Psoas muscle (tissue), 8 donors: ENCODE measurements around the gene TMPRSS3. TPM values are rescaled to one million over a fixed set of nuclear protein-coding genes. Genes with fewer than 3 reads are reported as not detected.

Experiments
- ATAC-seq, 4 donors: fragments of 200-7000 bp; cut with Tn5 transposase; one replicate each; pipeline ENCODE4 v1.9.1; 2020; ENCODE audit warnings: moderate library complexity in 3 of 4, mild to moderate bottlenecking in 2 of 4
- DNase-seq, 2 donors: peaks; one replicate each; pipeline ENCODE4 v3.0.0-alpha.2; 2020
- H3K27ac ChIP-seq: fragments of 200-600 bp; one replicate; pipeline ENCODE4 v1.8.0; 2022
- H3K27me3 ChIP-seq, 3 donors: fragments of 200-600 bp in 1 of 3; one replicate each; pipeline versions ENCODE4 v1.6.1 to v1.8.0; 2013 to 2022; ENCODE audit warnings: low read length in 2 of 3, mild to moderate bottlenecking in 2 of 3, moderate library complexity in 1 of 3; ENCODE audit not compliant: insufficient read depth in 3 of 3
- H3K36me3 ChIP-seq, 2 donors: fragments of 200-600 bp in 1 of 2; one replicate each; pipeline versions ENCODE4 v1.6.1 to v1.8.0; 2013 to 2022; ENCODE audit warnings: low read depth in 1 of 2, mild to moderate bottlenecking in 1 of 2, moderate library complexity in 1 of 2; ENCODE audit not compliant: insufficient read depth in 1 of 2
- H3K4me1 ChIP-seq: fragments of 200-600 bp; one replicate; pipeline ENCODE4 v1.8.0; 2022
- H3K4me3 ChIP-seq: fragments of 200-600 bp; one replicate; pipeline ENCODE4 v1.8.0; 2022; ENCODE audit warnings: mild to moderate bottlenecking
- H3K9me3 ChIP-seq: fragments of 200-600 bp; one replicate; pipeline ENCODE4 v1.8.0; 2022
- CTCF ChIP-seq: fragments of 200-600 bp; IDR thresholded peaks from one replicate; pipeline ENCODE4 v1.8.0; 2022; ENCODE audit warnings: antibody characterized with exemption
- WGBS, 3 donors: extraction: QIAGEN DNeasy Blood & Tissue Kit; methylation state at CpG; one replicate each; pipeline versions ENCODE4 v1.1.6 to v1.1.7; 2013; 5-methylcytosine and 5-hydroxymethylcytosine counted together
- intact Hi-C, 2 donors: fragments of 100-400 bp; cut with DNase I; formaldehyde crosslinking; loops; one replicate each; pipeline versions ENCODE4 v1.11.0 to v1.14.2; 2022
- polyA plus RNA-seq, 3 donors: library from polyadenylated mRNA; stranded (reverse); fragments of 200-250 nt; gene quantifications; one replicate each; pipeline ENCODE4 v1.2.3, GENCODE V29; 2013
- total RNA-seq, 4 donors: library from RNA; stranded (reverse); fragmentation: NEBNext Ultra II Directional in 2 of 4; extraction: Animal tissue kit (Norgen Biotek cat#: 25700) in 2 of 4; gene quantifications; one replicate each; pipeline versions ENCODE4 v1.2.1 to v1.2.4, GENCODE V29; 2021 to 2023
- donor health status: healthy with polysubstance abuse.
- donor health status: DM: no; HTN: no; CAD: no; lungs with moderate emphysema.
- donor health status: Bipolar disorder and iron deficiency.
- donor health status: healthy.
- donor health status: DM: yes; HTN: yes; CAD: no.
- donor health status: DM: no; HTN: no; CAD: no.
- donor health status: DM: no; HTN: no; CAD: no.
- donor health status: DM: yes; HTN: yes; CAD: no.

Gene TMPRSS3
- total and polyA plus RNA-seq, 7 donors, result 0.25 TPM; not detected in 6

GRCh38 chr21:42373908-42374455, 21.9 kb downstream of the TMPRSS3 start:
- no peaks in the 10 kb centered on the region for H3K4me1 ChIP-seq
- no peak for TF ChIP-seq CTCF
- peaks cover 0 to 42% (median 6%) of the 10 kb centered on the region in 3 donors for H3K27me3 ChIP-seq
- no peak overlapping the region for H3K4me3 ChIP-seq
- no peak for ATAC-seq
- H3K9me3 ChIP-seq, result no peaks in the 10 kb centered on the region
- no peak for DNase-seq
- intact Hi-C loops, result no loop called here
- H3K36me3 ChIP-seq, result no peaks in the 10 kb centered on the region
- H3K27ac ChIP-seq, result no peak overlapping the region
- WGBS, 3 donors, result 79 to 81% (median 80%) methylated on average over 15 to 16 of the region's 16 CpGs

GRCh38 chr21:42373196-42373907, 22.5 kb downstream of the TMPRSS3 start:
- TF ChIP-seq CTCF, result no peak
- no peak overlapping the region for H3K27ac ChIP-seq
- no peak for DNase-seq
- H3K36me3 ChIP-seq, result no peaks in the 10 kb centered on the region
- ATAC-seq, result no peak
- WGBS, 3 donors, result 71 to 75% (median 71%) methylated on average over 25 of the region's 25 CpGs
- peaks cover 0 to 42% (median 6%) of the 10 kb centered on the region in 3 donors for H3K27me3 ChIP-seq
- intact Hi-C loops, result no loop called here
- no peaks in the 10 kb centered on the region for H3K9me3 ChIP-seq
- no peaks in the 10 kb centered on the region for H3K4me1 ChIP-seq
- no peak overlapping the region for H3K4me3 ChIP-seq

GRCh38 chr21:42370894-42371654, 24.8 kb downstream of the TMPRSS3 start:
- WGBS, 3 donors, result 74 to 78% (median 76%) methylated on average over 18 of the region's 18 CpGs
- H3K9me3 ChIP-seq, result no peaks in the 10 kb centered on the region
- no peak overlapping the region for H3K4me3 ChIP-seq
- ATAC-seq (no peak), DNase-seq (no peak)
- peaks cover 0 to 29% (median 3%) of the 10 kb centered on the region in 3 donors for H3K27me3 ChIP-seq
- H3K27ac ChIP-seq, result no peak overlapping the region
- no peaks in the 10 kb centered on the region for H3K36me3 ChIP-seq
- no peaks in the 10 kb centered on the region for H3K4me1 ChIP-seq
- intact Hi-C loops, result no loop called here
- TF ChIP-seq CTCF, result no peak

DNA sequence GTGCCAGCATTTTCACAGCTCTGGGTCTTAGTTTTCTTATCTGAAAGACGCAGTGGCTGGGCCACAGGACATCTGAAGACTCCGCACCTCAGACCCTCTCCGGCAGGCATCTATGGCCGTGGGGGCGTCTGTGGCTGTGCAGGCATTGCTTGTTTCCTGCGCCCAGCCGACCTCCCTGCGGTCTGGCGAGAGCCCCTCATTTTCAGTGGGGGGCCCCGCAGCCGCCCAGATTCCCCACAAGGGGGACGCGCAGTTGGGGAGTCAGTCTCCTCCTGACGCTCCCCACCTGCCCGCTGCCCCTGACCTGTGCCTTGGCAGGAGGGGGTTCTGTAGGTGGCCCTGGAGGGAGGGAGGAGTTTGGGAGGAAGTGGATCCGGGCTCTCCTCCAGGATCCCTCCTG, 26.0 kb downstream of the TMPRSS3 start:
- no peak for ATAC-seq
- 70 to 78% (median 75%) methylated on average over 16 of the region's 16 CpGs for WGBS, 3 donors
- H3K9me3 ChIP-seq, result no peaks in the 10 kb centered on the region
- DNase-seq, result no peak
- TF ChIP-seq CTCF, result no peak
- intact Hi-C loops, result no loop called here
- H3K36me3 ChIP-seq, result no peaks in the 10 kb centered on the region
- H3K4me1 ChIP-seq, result no peaks in the 10 kb centered on the region
- H3K27me3 ChIP-seq, result peaks cover 0 to 18% (median 0%) of the 10 kb centered on the region in 3 donors
- no peak overlapping the region for H3K4me3 ChIP-seq
- no peak overlapping the region for H3K27ac ChIP-seq
